ENCODE measurements around the gene PRKN.

- TF ChIP-seq CTCF (IDR thresholded peaks at IDR 0.05) = no peak
- TF ChIP-seq ZFX (IDR thresholded peaks at IDR 0.05; ENCODE audit: borderline replicate concordance) = no peak
Measured at GRCh38 chr6:161668665-161669064, 1058.9 kb downstream of the PRKN start.

Measured in 22Rv1 (cell line).